Activated naive CD4-positive, alpha-beta T cell treated with anti-CD3 and anti-CD28 coated beads for 36 hours (primary cell): ENCODE results near the gene BSCL2. TPM values are rescaled to one million over a fixed set of nuclear protein-coding genes. Genes with fewer than 3 reads are reported as not detected.

ENCODE experiments used
- CTCF ChIA-PET: fragments of 350-600 bp; sonication (Branson Sonifier 250); formaldehyde crosslinking; loops from one replicate; lab custom pipeline; 2021; ENCODE audit warnings: antibody characterized with exemption; lab: Charles Lee
- DNase-seq: peaks from one replicate; pipeline ENCODE4 v3.0.0-alpha.2; 2020
- H3K27ac Mint-ChIP-seq: one replicate; pipeline ENCODE4 v1.8.0; 2021; ENCODE audit warnings: mild to moderate bottlenecking, mixed read lengths
- H3K27me3 Mint-ChIP-seq: one replicate; pipeline ENCODE4 v1.8.0; 2021; ENCODE audit warnings: low read depth, mixed read lengths
- H3K36me3 Mint-ChIP-seq: one replicate; pipeline ENCODE4 v1.8.0; 2021; ENCODE audit warnings: low read depth, mixed read lengths
- H3K4me1 Mint-ChIP-seq: one replicate; pipeline ENCODE4 v1.8.0; 2021; ENCODE audit warnings: low read depth, mixed read lengths
- H3K4me3 Mint-ChIP-seq: one replicate; pipeline ENCODE4 v1.8.0; 2021; ENCODE audit warnings: mild to moderate bottlenecking, moderate library complexity, mixed read lengths
- H3K9me3 Mint-ChIP-seq: one replicate; pipeline ENCODE4 v1.8.0; 2021; ENCODE audit warnings: mixed read lengths
- intact Hi-C: fragments of 100-400 bp; cut with micrococcal nuclease; formaldehyde crosslinking; loops from one replicate; pipeline ENCODE4 v1.15.1; 2023
- total RNA-seq, 2 experiments: library from RNA; stranded (reverse); gene quantifications; one replicate each; pipeline ENCODE4 v1.2.3, GENCODE V29; 2021

BSCL2 gene
- total RNA-seq, 2 experiments from 2014 or later, result 13.8 to 17.3 TPM

DNA sequence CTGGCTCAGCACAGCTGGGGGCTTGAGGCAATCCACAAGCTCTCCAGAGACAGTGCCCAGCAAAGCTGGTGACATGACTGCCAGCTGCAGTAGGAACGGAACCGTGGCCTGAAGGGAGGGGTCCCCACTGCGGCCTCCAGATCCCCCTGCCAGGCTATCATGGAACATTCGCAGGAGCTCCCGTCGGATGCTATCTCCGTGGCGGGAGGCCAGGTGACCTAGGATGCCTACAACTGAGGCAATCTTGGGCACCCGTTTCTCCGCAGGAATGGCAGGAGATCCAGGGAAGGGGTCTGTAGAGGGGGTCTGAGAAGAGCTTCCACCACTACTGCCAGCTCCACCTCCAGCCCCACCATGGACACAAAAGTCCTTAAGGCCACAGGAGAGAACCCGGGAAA is 58.3 kb downstream of the BSCL2 start:
- Mint-ChIP-seq H3K27me3 (no peaks in the 10 kb centered on the region), H3K27ac (no peak overlapping the region), H3K4me1 (peaks cover 41% of the 10 kb centered on the region), H3K36me3 (peaks cover 22% of the 10 kb centered on the region), H3K4me3 (no peak overlapping the region), H3K9me3 (no peaks in the 10 kb centered on the region)
- no peak for DNase-seq
- CTCF ChIA-PET, result interaction anchor here (0.7 kb wide), 2 partner anchors 16 to 106 kb away, joined by 3 read pairs; partner anchors contain the start of genes C11orf98 and CSKMT
- intact Hi-C loops, result no loop called here

DNA sequence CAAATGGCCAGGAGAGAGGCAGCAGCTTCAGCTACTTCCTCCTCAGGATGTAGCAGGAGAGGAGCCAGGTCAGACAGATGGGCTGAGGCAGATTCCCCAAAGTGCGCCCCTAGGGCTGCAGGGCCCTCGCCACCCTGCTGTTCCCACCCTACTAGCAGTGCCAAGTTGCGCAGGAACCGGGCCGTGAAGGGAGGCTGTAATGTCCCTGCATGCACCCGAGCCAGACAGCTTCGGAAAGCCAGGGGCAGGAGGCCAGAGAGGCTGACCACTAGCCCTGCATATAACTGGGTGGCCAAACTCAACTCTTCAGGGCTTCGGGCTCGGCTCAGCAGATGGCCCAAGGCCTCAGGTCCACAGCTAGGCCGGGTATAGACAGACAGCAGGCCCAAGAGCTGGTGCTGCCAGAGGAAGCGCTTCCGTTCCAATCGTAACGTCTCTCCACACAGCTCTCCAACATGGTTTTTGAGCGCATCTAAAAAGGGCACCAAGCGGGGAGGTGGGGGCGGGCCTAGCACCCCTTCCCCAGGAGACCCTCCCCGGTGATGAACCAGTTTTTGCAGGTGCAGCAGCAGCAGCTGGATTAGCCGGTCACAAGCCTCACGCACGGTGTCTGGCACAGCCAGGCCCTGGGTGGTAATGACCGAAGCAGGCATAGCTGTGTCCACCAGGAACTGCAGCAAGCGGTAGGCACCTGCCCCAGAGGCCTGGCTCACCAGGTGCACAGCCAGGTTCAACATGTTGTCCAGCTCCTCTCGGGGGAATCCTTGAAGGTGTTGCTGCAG is 58.8 kb downstream of the BSCL2 start:
- H3K27me3 Mint-ChIP-seq, result no peaks in the 10 kb centered on the region
- H3K4me1 Mint-ChIP-seq, result peaks cover 38% of the 10 kb centered on the region
- no peak for DNase-seq
- no peak overlapping the region for H3K4me3 Mint-ChIP-seq
- intact Hi-C loops, result no loop called here
- no peaks in the 10 kb centered on the region for H3K9me3 Mint-ChIP-seq
- no peak overlapping the region for H3K27ac Mint-ChIP-seq
- peaks cover 23% of the 10 kb centered on the region for H3K36me3 Mint-ChIP-seq
- CTCF ChIA-PET, result interaction anchor here (0.7 kb wide), 1 partner anchor 106 kb away, joined by 3 read pairs; no protein-coding TSS in a partner anchor

DNA sequence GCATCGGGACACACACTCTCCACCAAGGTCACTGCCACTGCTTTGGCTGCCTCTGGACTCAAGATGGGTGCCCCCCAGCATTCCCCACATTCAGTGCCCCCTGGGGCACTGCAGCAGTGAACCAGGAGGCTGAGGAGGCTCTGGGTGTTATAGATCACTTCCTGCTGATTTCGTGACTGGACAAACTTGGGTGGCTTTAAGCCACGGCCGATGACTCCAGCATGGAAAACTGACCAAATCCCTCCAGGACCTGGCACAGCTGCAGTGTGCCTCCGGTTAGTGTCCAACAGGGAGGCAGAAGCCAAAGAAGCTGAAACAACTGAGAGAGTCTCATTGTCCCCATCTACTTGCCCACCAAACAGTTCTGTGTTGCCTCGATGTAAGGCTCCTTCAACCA is 59.6 kb downstream of the BSCL2 start:
- intact Hi-C loops, result loop anchor here (2.0 kb wide), 2 partner anchors 17 to 73 kb away; partner anchors contain the start of genes C11orf98 and CSKMT
- peaks cover 25% of the 10 kb centered on the region for H3K36me3 Mint-ChIP-seq
- H3K4me3 Mint-ChIP-seq, result no peak overlapping the region
- no peak for DNase-seq
- H3K9me3 Mint-ChIP-seq, result no peaks in the 10 kb centered on the region
- CTCF ChIA-PET, result no interaction called here
- H3K4me1 Mint-ChIP-seq, result peaks cover 38% of the 10 kb centered on the region
- H3K27ac Mint-ChIP-seq, result no peak overlapping the region
- no peaks in the 10 kb centered on the region for H3K27me3 Mint-ChIP-seq

DNA sequence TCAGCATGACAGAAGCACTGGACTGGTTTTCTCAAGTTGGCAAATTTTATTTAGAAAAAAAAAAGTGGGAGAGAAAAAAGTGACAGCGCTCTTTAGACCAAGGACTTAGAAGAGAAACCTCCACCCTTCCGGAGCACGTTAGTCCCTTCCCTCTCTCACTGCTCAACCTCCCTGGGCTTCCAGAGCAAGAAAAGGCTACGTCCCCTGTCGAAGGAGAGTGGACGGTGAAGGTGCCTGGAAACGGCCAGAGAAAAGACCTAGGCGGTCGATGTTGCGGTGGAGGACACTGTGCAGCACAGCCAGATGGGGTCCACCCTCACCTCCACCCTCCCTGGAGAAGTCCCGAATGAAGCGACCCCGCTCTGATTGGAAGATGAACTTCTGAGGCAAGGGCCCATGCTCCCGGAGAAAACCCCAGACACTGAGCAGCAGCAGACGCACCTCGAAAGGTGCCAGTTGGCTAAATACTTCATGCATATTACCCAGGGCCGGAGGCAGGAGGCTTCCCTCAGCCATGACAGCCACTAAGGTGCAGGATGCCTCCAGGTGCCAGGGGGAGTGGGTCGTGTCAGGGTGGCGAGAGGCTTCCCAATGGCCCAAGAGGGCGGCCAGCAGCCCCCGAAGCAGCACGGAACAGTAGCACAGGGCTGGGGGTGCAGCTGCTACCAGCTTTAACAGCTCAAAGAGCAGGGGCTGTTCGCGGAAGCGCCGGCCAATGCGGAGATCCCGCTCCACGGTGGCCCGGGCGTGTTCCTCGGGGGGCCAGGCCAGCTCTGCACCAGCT is 60.2 kb downstream of the BSCL2 start:
- Mint-ChIP-seq H3K27me3 (no peaks in the 10 kb centered on the region), H3K4me1 (peaks cover 34% of the 10 kb centered on the region), H3K36me3 (peaks cover 25% of the 10 kb centered on the region), H3K27ac (peak overlapping the region; percentile 95), H3K4me3 (peak overlapping the region; percentile 99), H3K9me3 (no peaks in the 10 kb centered on the region)
- CTCF ChIA-PET, result interaction anchor here (1.0 kb wide), 1 partner anchor 10 kb away, joined by 3 read pairs; no protein-coding TSS in a partner anchor
- intact Hi-C loops, result loop anchor here (1.0 to 2.0 kb wide), 8 partner anchors 18 to 193 kb away; partner anchors contain the start of genes C11orf98, CSKMT, EML3 and TUT1
- DNase-seq, result no peak

DNA sequence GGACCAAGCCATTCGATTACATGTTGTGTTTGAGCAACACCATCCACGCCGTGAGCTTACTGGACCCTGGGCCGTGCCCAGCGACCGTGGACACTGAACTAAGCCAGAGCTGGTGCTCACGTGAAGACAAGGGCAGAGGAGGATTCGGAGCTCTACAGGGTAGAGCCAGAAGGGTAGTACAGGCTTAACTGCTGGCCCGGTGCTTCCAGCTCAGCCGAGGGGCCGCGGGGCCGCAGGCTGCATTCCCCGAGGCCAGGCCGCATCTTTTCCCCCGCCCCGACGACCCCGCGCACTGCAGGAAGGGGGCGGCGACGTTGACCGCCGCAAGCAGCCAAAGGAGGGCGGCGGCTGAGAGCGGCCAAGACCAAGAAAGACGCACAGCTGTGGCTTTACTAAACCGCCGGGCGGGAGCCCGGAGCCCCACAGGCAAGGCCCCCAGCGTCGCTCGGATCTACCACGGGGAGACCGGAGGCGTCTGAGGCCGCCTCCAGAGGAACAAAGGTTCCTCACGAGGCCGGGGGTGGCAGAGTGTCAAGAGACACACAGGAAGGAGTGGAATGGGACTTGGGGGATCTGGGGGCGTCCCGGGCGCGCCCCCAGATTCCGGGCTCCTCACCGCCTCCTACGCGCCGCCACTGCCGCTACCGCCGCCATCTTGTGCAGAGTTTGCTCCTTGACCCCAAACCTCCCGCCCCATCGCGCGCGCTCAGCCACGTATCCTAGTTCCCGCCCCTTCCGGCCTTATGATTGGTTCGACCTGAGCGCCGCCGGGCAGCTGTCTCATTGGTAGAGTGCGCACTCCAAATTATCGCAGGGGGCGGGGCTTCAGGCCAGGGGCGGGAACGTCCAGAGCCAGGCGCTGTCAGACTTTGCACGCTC is 61.0 kb downstream of the BSCL2 start, which contains the start of gene GANAB:
TSS of gene GANAB (minus strand) at position 668 of the 879 bp plus-strand sequence. CDS start at position 654, 14 bp downstream.
- H3K9me3 Mint-ChIP-seq, result no peaks in the 10 kb centered on the region
- H3K27ac Mint-ChIP-seq, result peak within 1 kb of the TSS; percentile 95
- intact Hi-C loops, result loop anchor here (1.0 to 2.0 kb wide), 8 partner anchors 19 to 194 kb away; partner anchors contain the start of genes C11orf98, CSKMT, EML3 and TUT1
- CTCF ChIA-PET, result interaction anchor here (0.5 to 1.1 kb wide), 4 partner anchors 11 to 220 kb away, joined by 3 to 4 read pairs (median 3); no protein-coding TSS in a partner anchor
- peaks cover 25% of the 10 kb centered on the region for H3K36me3 Mint-ChIP-seq
- peak within 1 kb of the TSS; percentile 99 for H3K4me3 Mint-ChIP-seq
- peak; percentile 100 for DNase-seq
- no peaks in the 10 kb centered on the region for H3K27me3 Mint-ChIP-seq
- peaks cover 35% of the 10 kb centered on the region for H3K4me1 Mint-ChIP-seq

DNA sequence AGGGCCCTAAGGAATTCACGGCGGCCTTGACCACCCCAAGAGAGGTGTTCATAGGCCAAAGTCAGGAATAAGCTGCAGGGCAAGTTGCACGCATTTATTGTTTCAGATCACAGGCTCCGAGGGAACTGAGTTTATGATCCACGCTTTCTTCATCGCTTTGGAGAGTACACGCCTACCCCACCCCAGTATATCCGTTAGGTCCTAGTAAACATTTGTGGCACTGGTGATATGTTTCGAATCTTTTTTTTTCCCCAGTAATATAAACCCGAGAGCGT is 61.6 kb downstream of the BSCL2 start:
- intact Hi-C loops, result no loop called here
- H3K4me3 Mint-ChIP-seq, result peak overlapping the region; percentile 99
- H3K9me3 Mint-ChIP-seq, result no peaks in the 10 kb centered on the region
- DNase-seq, result no peak
- H3K36me3 Mint-ChIP-seq, result peaks cover 26% of the 10 kb centered on the region
- H3K27me3 Mint-ChIP-seq, result no peaks in the 10 kb centered on the region
- H3K27ac Mint-ChIP-seq, result peak overlapping the region; percentile 95
- CTCF ChIA-PET, result interaction anchor here (0.5 to 1.3 kb wide), 3 partner anchors 22 to 55 kb away, joined by 3 to 5 read pairs (median 4); no protein-coding TSS in a partner anchor
- peaks cover 37% of the 10 kb centered on the region for H3K4me1 Mint-ChIP-seq

DNA sequence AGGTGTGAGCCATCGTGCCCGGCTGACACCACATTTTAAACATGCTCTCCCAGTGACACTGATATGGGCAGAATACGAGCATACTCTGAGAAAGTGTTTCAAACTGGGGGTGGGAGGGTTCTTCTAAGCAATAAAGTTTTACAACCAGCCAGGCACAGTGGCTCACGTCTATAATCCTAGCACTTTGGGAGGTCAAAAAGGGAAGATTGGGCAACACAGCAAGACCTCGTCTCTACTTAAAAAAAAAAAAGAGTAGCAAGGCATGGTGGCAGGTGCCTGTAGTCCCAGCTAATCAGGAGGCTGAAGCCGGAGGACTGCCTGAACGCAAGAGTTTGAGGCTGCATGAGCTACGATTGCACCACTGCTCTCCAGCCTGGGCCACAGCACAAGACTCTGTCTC is 63.0 kb downstream of the BSCL2 start:
- Mint-ChIP-seq H3K4me3 (peak overlapping the region; percentile 36), H3K9me3 (peaks cover 3% of the 10 kb centered on the region), H3K36me3 (peaks cover 27% of the 10 kb centered on the region), H3K27me3 (no peaks in the 10 kb centered on the region), H3K4me1 (peaks cover 47% of the 10 kb centered on the region), H3K27ac (peak overlapping the region; percentile 61)
- intact Hi-C loops, result no loop called here
- CTCF ChIA-PET, result interaction anchor here (0.6 to 1.3 kb wide), 2 partner anchors 23 to 61 kb away, joined by 3 to 5 read pairs; no protein-coding TSS in a partner anchor
- no peak for DNase-seq

Other genes starting within 250 kb of the BSCL2 start
- gene AHNAK, start 160.6 kb downstream of the BSCL2 start, total RNA-seq, result 1 to 10 TPM; 9.2 to 9.4 TPM
- 1,000 to 10,000 TPM; 2,282 to 2,440 TPM for gene EEF1G, start 133.5 kb downstream of the BSCL2 start, total RNA-seq
- gene TUT1, start 115.9 kb downstream of the BSCL2 start, total RNA-seq, result 10 to 100 TPM; 38.2 to 42.0 TPM
- 100 to 1,000 TPM; 191 to 197 TPM for gene MTA2, start 105.6 kb downstream of the BSCL2 start, total RNA-seq
- gene EML3, start 94.6 kb downstream of the BSCL2 start, total RNA-seq, result 10 to 100 TPM; 81.8 to 97.1 TPM
- 1 to 10 TPM in 1 of 2 experiments, under 1 TPM in 1; 0.52 to 1.0 TPM for gene ROM1, start 94.2 kb downstream of the BSCL2 start, total RNA-seq
- 10 to 100 TPM; 43.1 to 45.7 TPM for gene B3GAT3, start 85.4 kb downstream of the BSCL2 start, total RNA-seq
- gene GANAB, start 60.8 kb downstream of the BSCL2 start, total RNA-seq, result 100 to 1,000 TPM; 221 to 230 TPM
- 10 to 100 TPM; 12.5 to 12.8 TPM for gene INTS5, start 54.1 kb downstream of the BSCL2 start, total RNA-seq
- 10 to 100 TPM; 73.5 to 76.5 TPM for gene C11orf98, start 42.2 kb downstream of the BSCL2 start, total RNA-seq
- gene CSKMT, start 42.1 kb downstream of the BSCL2 start, total RNA-seq, result 10 to 100 TPM; 35.2 to 44.0 TPM
- gene UQCC3, start 35.8 kb downstream of the BSCL2 start, total RNA-seq, result 1 to 10 TPM; 6.0 to 6.4 TPM
- 1 to 10 TPM; 4.4 to 6.1 TPM for gene LBHD1, start 35.2 kb downstream of the BSCL2 start, total RNA-seq
- 100 to 1,000 TPM; 121 to 124 TPM for gene UBXN1, start 28.4 kb downstream of the BSCL2 start, total RNA-seq
- under 1 TPM in 1 of 2 experiments, not detected in 1; 0.10 TPM for gene LRRN4CL, start 17.9 kb downstream of the BSCL2 start, total RNA-seq
- not detected for gene GNG3, start 252 bp upstream of the BSCL2 start, total RNA-seq
- 10 to 100 TPM; 58.6 to 61.5 TPM for gene HNRNPUL2, start 20.0 kb upstream of the BSCL2 start, total RNA-seq
- gene TTC9C, start 21.1 kb upstream of the BSCL2 start, total RNA-seq, result 10 to 100 TPM; 46.6 to 49.5 TPM
- gene ZBTB3, start 46.7 kb upstream of the BSCL2 start, total RNA-seq, result 10 to 100 TPM; 12.1 to 13.5 TPM
- 100 to 1,000 TPM; 131 to 135 TPM for gene POLR2G, start 54.2 kb upstream of the BSCL2 start, total RNA-seq
- 10 to 100 TPM in 1 of 2 experiments, 1 to 10 TPM in 1; 8.9 to 10.5 TPM for gene TAF6L, start 64.0 kb upstream of the BSCL2 start, total RNA-seq
- 10 to 100 TPM; 13.9 to 15.2 TPM for gene TMEM179B, start 80.0 kb upstream of the BSCL2 start, total RNA-seq
- 1 to 10 TPM; 7.0 to 7.7 TPM for gene TMEM223, start 84.6 kb upstream of the BSCL2 start, total RNA-seq
- gene NXF1, start 98.0 kb upstream of the BSCL2 start, total RNA-seq, result 10 to 100 TPM; 44.6 to 46.0 TPM
- gene STX5, start 124.6 kb upstream of the BSCL2 start, total RNA-seq, result 10 to 100 TPM; 22.7 to 23.0 TPM
- not detected for gene TEX54, start 125.4 kb upstream of the BSCL2 start, total RNA-seq
- gene WDR74, start 132.2 kb upstream of the BSCL2 start, total RNA-seq, result 10 to 100 TPM; 74.4 to 78.7 TPM
- 100 to 1,000 TPM; 419 to 472 TPM for gene SLC3A2, start 173.5 kb upstream of the BSCL2 start, total RNA-seq
- gene CHRM1, start 213.9 kb upstream of the BSCL2 start, total RNA-seq, result not detected